ENCODE data around the gene MMS19.
"Not testable (repeated sequence)": the region's sequence is repeated elsewhere in the genome, so short reads cannot be mapped to it uniquely, and the experiment has no call there.

Gene MMS19

DNA sequence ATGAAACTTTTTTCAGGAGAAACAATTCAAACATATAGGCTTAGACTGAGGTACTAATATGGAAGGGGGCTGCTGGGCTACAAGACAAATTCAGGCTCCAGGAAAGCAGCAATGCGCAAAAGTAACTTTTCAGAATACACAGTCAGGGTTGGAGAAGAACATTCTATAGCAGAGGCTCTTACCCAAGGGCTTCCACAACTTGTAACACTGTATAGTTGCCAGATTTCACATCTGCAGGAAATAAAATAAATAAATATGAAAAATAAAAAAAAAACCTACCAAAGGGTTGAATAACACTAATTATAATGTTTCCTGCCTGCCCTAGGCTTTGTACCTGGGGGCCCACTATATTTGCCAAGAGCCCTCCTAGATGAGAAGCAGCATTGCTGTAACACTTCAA lies 14.3 kb downstream of the MMS19 start:
- Histone ChIP-seq H3K9me3 (ENCODE audit: control insufficient read depth in 2 of 2, low read length in 2 of 2) (no peaks in the 10 kb centered on the region), H3K27ac (ENCODE audit: low read depth in 2 of 2, low read length in 2 of 2) (no peak overlapping the region), H3K9ac (ENCODE audit: low read depth in 1 of 2, low read length in 2 of 2) (no peak overlapping the region), H3K27me3 (ENCODE audit: control insufficient read depth in 2 of 2, insufficient read depth in 2 of 2, low read length in 2 of 2) (no peaks in the 10 kb centered on the region), H3K4me1 (ENCODE audit: control insufficient read depth in 2 of 2, insufficient read depth in 2 of 2, low read length in 2 of 2) (no peaks in the 10 kb centered on the region), H3K4me3 (ENCODE audit: low read length in 2 of 2) (no peak overlapping the region), H3K36me3 (ENCODE audit: control insufficient read depth in 2 of 2, insufficient read depth in 2 of 2, low read length in 2 of 2) (peaks cover 23 to 32% of the 10 kb centered on the region in 2 donors)

DNA sequence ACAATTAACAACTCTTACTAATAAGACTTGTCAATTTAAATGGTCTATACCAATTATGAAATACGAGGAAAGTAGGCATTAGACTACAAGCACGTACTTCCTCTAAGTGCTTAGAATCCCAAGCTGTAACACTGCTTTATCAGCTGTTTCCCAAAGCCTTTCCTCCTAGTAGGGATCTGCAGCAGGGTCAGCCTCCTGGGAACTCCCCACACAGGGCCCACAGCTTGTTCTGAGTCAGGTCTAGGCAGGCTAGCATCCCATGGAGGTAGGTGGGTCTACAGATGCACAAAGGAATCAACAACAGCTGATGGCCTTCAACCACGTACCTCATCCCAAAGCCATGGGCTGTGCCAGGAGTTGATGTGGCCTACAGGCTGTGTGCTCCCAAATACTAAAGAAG lies 14.7 kb downstream of the MMS19 start:
- Histone ChIP-seq H3K27me3 (ENCODE audit: control insufficient read depth in 2 of 2, insufficient read depth in 2 of 2, low read length in 2 of 2) (no peaks in the 10 kb centered on the region), H3K9me3 (ENCODE audit: control insufficient read depth in 2 of 2, low read length in 2 of 2) (no peaks in the 10 kb centered on the region), H3K9ac (ENCODE audit: low read depth in 1 of 2, low read length in 2 of 2) (no peak overlapping the region), H3K4me1 (ENCODE audit: control insufficient read depth in 2 of 2, insufficient read depth in 2 of 2, low read length in 2 of 2) (no peaks in the 10 kb centered on the region), H3K36me3 (ENCODE audit: control insufficient read depth in 2 of 2, insufficient read depth in 2 of 2, low read length in 2 of 2) (peaks cover 25 to 36% of the 10 kb centered on the region in 2 donors), H3K27ac (ENCODE audit: low read depth in 2 of 2, low read length in 2 of 2) (no peak overlapping the region), H3K4me3 (ENCODE audit: low read length in 2 of 2) (no peak overlapping the region)

DNA sequence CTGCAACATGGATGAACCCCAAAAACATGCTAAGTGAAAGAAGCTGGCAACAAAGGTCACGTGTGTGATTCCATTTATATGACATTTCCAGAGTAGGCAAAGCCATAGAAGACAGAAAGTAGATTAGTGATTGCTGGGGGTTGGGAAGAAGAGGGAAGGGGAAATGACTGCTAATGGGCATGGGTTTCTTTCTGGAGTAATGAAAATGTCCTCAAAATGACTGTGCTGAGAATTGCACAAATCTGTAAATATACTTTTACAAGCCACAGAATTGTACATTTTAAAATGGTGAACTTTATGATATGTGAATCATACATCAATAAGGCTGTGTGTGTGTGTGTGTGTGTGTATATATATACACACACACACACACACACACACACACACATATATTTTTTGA lies 15.8 kb downstream of the MMS19 start:
- no peak overlapping the region for H3K4me3 ChIP-seq (ENCODE audit: low read length in 2 of 2)
- no peak overlapping the region for H3K9ac ChIP-seq (ENCODE audit: low read depth in 1 of 2, low read length in 2 of 2)
- no peak overlapping the region for H3K27ac ChIP-seq (ENCODE audit: low read depth in 2 of 2, low read length in 2 of 2)
- H3K9me3 ChIP-seq (ENCODE audit: control insufficient read depth in 2 of 2, low read length in 2 of 2) = no peaks in the 10 kb centered on the region
- H3K27me3 ChIP-seq (ENCODE audit: control insufficient read depth in 2 of 2, insufficient read depth in 2 of 2, low read length in 2 of 2) = no peaks in the 10 kb centered on the region
- H3K4me1 ChIP-seq (ENCODE audit: control insufficient read depth in 2 of 2, insufficient read depth in 2 of 2, low read length in 2 of 2) = no peaks in the 10 kb centered on the region
- peaks cover 36 to 46% of the 10 kb centered on the region in 2 donors for H3K36me3 ChIP-seq (ENCODE audit: control insufficient read depth in 2 of 2, insufficient read depth in 2 of 2, low read length in 2 of 2)

DNA sequence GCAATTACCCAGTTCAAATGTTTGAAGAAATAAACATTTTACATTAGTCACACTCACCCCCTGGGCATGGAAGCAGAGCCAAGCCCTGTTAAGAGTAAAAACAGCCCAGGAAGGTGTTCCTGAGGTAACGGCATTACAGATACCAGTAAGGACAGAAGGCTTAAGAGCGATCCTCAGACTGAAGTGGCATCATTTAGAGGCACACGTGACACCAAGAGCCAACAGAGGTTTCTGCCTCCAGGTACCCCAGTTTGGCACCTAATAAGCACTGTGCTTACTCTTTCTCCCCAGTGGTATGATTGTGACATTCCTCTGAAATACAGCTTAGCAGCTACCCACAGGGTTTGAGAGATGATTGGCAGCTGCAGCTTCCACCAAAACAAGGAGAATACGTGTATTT lies 17.2 kb downstream of the MMS19 start:
- Histone ChIP-seq H3K27me3 (ENCODE audit: control insufficient read depth in 2 of 2, insufficient read depth in 2 of 2, low read length in 2 of 2) (no peaks in the 10 kb centered on the region), H3K9ac (ENCODE audit: low read depth in 1 of 2, low read length in 2 of 2) (no peak overlapping the region), H3K36me3 (ENCODE audit: control insufficient read depth in 2 of 2, insufficient read depth in 2 of 2, low read length in 2 of 2) (peaks cover 48 to 58% of the 10 kb centered on the region in 2 donors), H3K4me1 (ENCODE audit: control insufficient read depth in 2 of 2, insufficient read depth in 2 of 2, low read length in 2 of 2) (no peaks in the 10 kb centered on the region), H3K4me3 (ENCODE audit: low read length in 2 of 2) (no peak overlapping the region), H3K27ac (ENCODE audit: low read depth in 2 of 2, low read length in 2 of 2) (no peak overlapping the region), H3K9me3 (ENCODE audit: control insufficient read depth in 2 of 2, low read length in 2 of 2) (no peaks in the 10 kb centered on the region)

DNA sequence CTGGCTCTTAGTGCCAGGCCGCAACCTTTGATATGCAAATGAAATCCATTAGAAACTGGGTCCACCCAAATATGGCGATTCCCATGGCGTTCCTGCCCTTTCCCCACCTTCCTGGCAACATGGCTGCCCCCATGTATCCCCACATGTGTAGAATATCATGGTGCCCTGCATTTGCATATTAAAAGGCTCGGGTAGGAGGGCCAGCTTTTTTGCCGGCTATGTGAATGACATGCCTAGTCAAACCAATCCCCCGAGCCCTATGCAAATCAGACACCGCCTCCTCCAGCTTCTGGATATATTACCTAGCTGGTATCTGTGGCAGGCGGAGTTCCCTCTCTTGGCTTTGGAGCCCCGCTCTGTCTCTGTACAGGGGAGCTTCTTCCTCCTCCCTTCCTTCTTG lies 18.3 kb downstream of the MMS19 start:
- H3K4me1 ChIP-seq (ENCODE audit: control insufficient read depth in 2 of 2, insufficient read depth in 2 of 2, low read length in 2 of 2) = no peaks in the 10 kb centered on the region
- H3K4me3 ChIP-seq (ENCODE audit: low read length in 2 of 2) = no peak overlapping the region
- no peak overlapping the region for H3K27ac ChIP-seq (ENCODE audit: low read depth in 2 of 2, low read length in 2 of 2)
- peaks cover 52 to 63% of the 10 kb centered on the region in 2 donors for H3K36me3 ChIP-seq (ENCODE audit: control insufficient read depth in 2 of 2, insufficient read depth in 2 of 2, low read length in 2 of 2)
- H3K9ac ChIP-seq (ENCODE audit: low read depth in 1 of 2, low read length in 2 of 2) = no peak overlapping the region
- H3K9me3 ChIP-seq (ENCODE audit: control insufficient read depth in 2 of 2, low read length in 2 of 2) = no peaks in the 10 kb centered on the region
- no peaks in the 10 kb centered on the region for H3K27me3 ChIP-seq (ENCODE audit: control insufficient read depth in 2 of 2, insufficient read depth in 2 of 2, low read length in 2 of 2)

DNA sequence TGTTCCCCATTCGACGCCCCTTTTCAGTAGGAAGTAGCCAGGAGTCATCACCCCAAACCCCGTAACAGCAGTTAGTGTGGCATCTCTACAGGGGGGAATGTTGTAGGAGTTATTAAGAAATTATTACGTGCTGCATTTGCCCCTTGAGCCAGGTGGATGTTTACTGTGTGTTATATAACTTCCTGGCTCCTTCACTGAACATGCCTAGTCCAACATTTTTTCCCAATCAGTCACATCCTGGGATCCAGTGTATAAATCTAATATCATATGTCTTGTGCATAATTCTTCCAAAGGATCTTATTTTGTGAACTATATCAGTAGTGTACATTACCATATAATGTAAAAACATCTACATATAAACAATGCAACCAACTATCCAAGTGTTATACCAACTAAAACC lies 18.8 kb downstream of the MMS19 start:
- H3K27ac ChIP-seq (ENCODE audit: low read depth in 2 of 2, low read length in 2 of 2); H3K27me3 ChIP-seq (ENCODE audit: control insufficient read depth in 2 of 2, insufficient read depth in 2 of 2, low read length in 2 of 2); H3K9ac ChIP-seq (ENCODE audit: low read depth in 1 of 2, low read length in 2 of 2); H3K9me3 ChIP-seq (ENCODE audit: control insufficient read depth in 2 of 2, low read length in 2 of 2); H3K4me1 ChIP-seq (ENCODE audit: control insufficient read depth in 2 of 2, insufficient read depth in 2 of 2, low read length in 2 of 2); H3K4me3 ChIP-seq (ENCODE audit: low read length in 2 of 2): not testable (repeated sequence)
- H3K36me3 ChIP-seq (ENCODE audit: control insufficient read depth in 2 of 2, insufficient read depth in 2 of 2, low read length in 2 of 2) = peaks cover 56 to 63% of the 10 kb centered on the region in 2 donors

DNA sequence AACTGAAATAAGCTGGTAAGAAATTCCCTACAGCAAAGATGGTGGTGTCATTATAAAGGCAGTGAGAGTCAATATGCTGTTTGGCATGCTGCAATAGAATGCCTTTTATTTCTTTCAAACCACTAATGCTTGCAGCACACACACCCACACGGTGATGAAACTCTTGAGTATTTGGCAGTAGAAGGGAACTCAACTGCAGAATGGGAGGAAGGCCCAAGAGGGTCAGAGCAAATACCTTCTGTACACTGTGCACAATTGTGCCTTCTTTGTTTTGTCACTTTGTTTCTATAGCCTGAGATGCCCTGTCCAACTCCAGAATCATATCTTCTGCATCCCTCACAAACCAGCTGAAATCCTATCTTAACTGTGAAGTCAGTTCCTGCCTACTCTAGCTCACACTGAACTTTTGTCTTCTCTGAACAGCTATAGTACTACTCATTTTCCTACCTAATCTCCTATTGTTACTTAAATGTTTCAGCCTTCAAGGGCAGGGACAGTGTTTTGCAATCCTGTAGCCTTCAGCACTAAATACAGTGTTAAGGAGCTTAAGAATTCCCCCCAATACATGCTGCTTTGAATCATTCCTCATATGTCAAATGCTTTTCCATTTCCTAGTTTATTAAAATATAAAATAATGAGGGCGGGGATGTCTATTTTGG lies 22.2 kb downstream of the MMS19 start:
- H3K27ac ChIP-seq (ENCODE audit: low read depth in 2 of 2, low read length in 2 of 2) = no peak overlapping the region
- no peaks in the 10 kb centered on the region for H3K4me1 ChIP-seq (ENCODE audit: control insufficient read depth in 2 of 2, insufficient read depth in 2 of 2, low read length in 2 of 2)
- peaks cover 62 to 69% of the 10 kb centered on the region in 2 donors for H3K36me3 ChIP-seq (ENCODE audit: control insufficient read depth in 2 of 2, insufficient read depth in 2 of 2, low read length in 2 of 2)
- no peak overlapping the region for H3K9ac ChIP-seq (ENCODE audit: low read depth in 1 of 2, low read length in 2 of 2)
- no peak overlapping the region for H3K4me3 ChIP-seq (ENCODE audit: low read length in 2 of 2)
- no peaks in the 10 kb centered on the region for H3K27me3 ChIP-seq (ENCODE audit: control insufficient read depth in 2 of 2, insufficient read depth in 2 of 2, low read length in 2 of 2)
- H3K9me3 ChIP-seq (ENCODE audit: control insufficient read depth in 2 of 2, low read length in 2 of 2) = no peaks in the 10 kb centered on the region

DNA sequence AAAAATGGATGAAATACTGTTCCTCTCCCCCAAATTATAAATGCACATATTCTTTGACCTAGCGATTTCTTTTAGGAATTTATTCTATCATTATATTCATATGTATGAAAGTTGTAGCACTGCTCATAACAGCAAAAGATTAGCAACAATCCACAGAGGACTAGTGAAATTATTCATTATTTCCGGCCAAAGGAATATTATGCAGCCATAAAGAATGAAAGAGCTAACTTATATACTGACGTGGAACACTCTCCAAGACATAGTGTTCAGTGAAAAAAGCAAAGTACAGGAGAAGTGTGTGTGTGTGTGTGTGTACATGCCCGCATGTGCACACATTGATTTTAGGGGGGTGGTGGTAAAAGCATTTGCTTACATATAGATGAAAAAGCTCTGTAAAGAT lies 23.3 kb downstream of the MMS19 start:
- Histone ChIP-seq H3K36me3 (ENCODE audit: control insufficient read depth in 2 of 2, insufficient read depth in 2 of 2, low read length in 2 of 2) (peaks cover 61 to 68% of the 10 kb centered on the region in 2 donors), H3K9ac (ENCODE audit: low read depth in 1 of 2, low read length in 2 of 2) (no peak overlapping the region), H3K4me1 (ENCODE audit: control insufficient read depth in 2 of 2, insufficient read depth in 2 of 2, low read length in 2 of 2) (no peaks in the 10 kb centered on the region), H3K27ac (ENCODE audit: low read depth in 2 of 2, low read length in 2 of 2) (no peak overlapping the region), H3K4me3 (ENCODE audit: low read length in 2 of 2) (no peak overlapping the region), H3K27me3 (ENCODE audit: control insufficient read depth in 2 of 2, insufficient read depth in 2 of 2, low read length in 2 of 2) (no peaks in the 10 kb centered on the region), H3K9me3 (ENCODE audit: control insufficient read depth in 2 of 2, low read length in 2 of 2) (no peaks in the 10 kb centered on the region)

DNA sequence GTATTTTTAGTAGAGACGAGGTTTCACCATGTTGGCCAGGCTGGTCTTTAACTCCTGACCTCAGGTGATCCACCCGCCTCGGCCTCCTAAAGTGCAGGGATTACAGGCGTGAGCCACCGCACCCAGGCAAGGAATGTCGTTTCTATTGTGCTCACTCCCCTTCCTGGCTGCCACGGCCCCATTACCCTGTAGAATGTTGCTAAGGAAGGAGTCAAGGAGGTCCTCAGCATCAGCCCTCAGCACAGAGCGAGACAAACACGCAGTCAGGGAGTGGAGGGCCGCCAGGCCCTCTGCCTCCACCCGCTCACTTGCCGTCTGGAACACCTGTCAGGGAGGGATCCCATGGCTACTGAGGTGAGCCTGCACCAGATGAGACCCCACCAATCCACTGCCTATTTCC lies 29.4 kb downstream of the MMS19 start:
- H3K9ac ChIP-seq (ENCODE audit: low read depth in 1 of 2, low read length in 2 of 2); H3K27ac ChIP-seq (ENCODE audit: low read depth in 2 of 2, low read length in 2 of 2); H3K4me3 ChIP-seq (ENCODE audit: low read length in 2 of 2); H3K9me3 ChIP-seq (ENCODE audit: control insufficient read depth in 2 of 2, low read length in 2 of 2); H3K4me1 ChIP-seq (ENCODE audit: control insufficient read depth in 2 of 2, insufficient read depth in 2 of 2, low read length in 2 of 2); H3K27me3 ChIP-seq (ENCODE audit: control insufficient read depth in 2 of 2, insufficient read depth in 2 of 2, low read length in 2 of 2): not testable (repeated sequence)
- peaks cover 63 to 65% of the 10 kb centered on the region in 2 donors for H3K36me3 ChIP-seq (ENCODE audit: control insufficient read depth in 2 of 2, insufficient read depth in 2 of 2, low read length in 2 of 2)

DNA sequence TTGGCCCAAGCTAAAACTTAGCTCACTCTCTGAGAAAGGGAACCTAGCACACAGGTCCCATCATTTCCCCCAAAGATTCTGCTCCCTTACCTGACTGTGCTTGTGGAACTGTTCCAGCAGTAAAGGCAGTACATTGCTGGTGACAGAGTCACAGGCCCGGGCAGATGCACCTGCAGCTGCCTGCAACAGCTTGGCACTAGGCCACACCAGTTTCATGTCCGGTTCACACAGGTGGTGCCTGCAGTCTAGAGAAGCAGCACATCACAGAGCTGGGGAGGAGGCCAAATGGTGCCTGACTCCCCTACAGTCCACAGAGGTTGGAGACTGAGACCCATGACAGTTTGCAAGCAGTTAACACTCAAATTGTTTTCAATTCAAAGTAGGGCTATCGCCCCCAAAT lies 30.1 kb downstream of the MMS19 start:
- Histone ChIP-seq H3K9ac (ENCODE audit: low read depth in 1 of 2, low read length in 2 of 2) (no peak overlapping the region), H3K36me3 (ENCODE audit: control insufficient read depth in 2 of 2, insufficient read depth in 2 of 2, low read length in 2 of 2) (peaks cover 65 to 66% of the 10 kb centered on the region in 2 donors), H3K4me3 (ENCODE audit: low read length in 2 of 2) (no peak overlapping the region), H3K27ac (ENCODE audit: low read depth in 2 of 2, low read length in 2 of 2) (no peak overlapping the region), H3K4me1 (ENCODE audit: control insufficient read depth in 2 of 2, insufficient read depth in 2 of 2, low read length in 2 of 2) (peaks cover 0 to 2% of the 10 kb centered on the region in 2 donors), H3K27me3 (ENCODE audit: control insufficient read depth in 2 of 2, insufficient read depth in 2 of 2, low read length in 2 of 2) (no peaks in the 10 kb centered on the region), H3K9me3 (ENCODE audit: control insufficient read depth in 2 of 2, low read length in 2 of 2) (no peaks in the 10 kb centered on the region)

DNA sequence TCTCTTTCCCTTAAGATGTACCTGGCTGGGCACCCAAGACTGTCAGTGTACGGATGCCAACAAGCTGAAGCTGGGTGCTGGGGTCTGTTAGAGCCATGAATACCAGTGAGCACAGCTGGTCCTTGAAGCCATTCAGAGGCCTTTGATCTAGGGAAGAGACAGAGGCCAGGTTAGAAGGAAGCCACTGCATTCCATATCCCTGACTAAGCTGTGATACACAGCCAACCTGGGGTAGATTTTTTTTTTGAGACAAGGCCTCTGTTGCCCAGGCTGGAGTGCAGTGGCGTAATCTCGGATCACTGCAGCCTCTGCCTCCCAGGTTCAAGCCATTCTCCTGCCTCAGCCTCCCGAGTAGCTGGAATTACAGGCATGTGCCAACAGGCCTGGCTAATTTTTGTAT lies 31.5 kb downstream of the MMS19 start:
- Histone ChIP-seq H3K9ac (ENCODE audit: low read depth in 1 of 2, low read length in 2 of 2) (no peak overlapping the region), H3K4me1 (ENCODE audit: control insufficient read depth in 2 of 2, insufficient read depth in 2 of 2, low read length in 2 of 2) (peaks cover 0 to 2% of the 10 kb centered on the region in 2 donors), H3K4me3 (ENCODE audit: low read length in 2 of 2) (no peak overlapping the region), H3K9me3 (ENCODE audit: control insufficient read depth in 2 of 2, low read length in 2 of 2) (no peaks in the 10 kb centered on the region), H3K27ac (ENCODE audit: low read depth in 2 of 2, low read length in 2 of 2) (no peak overlapping the region), H3K27me3 (ENCODE audit: control insufficient read depth in 2 of 2, insufficient read depth in 2 of 2, low read length in 2 of 2) (no peaks in the 10 kb centered on the region), H3K36me3 (ENCODE audit: control insufficient read depth in 2 of 2, insufficient read depth in 2 of 2, low read length in 2 of 2) (peaks cover 73 to 79% of the 10 kb centered on the region in 2 donors)
